Measurements from ENCODE around the gene VAV2.

VAV2 gene

GRCh38 chr9:133771486-133772482 is 220.3 kb downstream of the VAV2 start:
- no peak overlapping the region for H3K27ac ChIP-seq
- TF ChIP-seq ZFX (IDR thresholded peaks at IDR 0.05) (no peak), CTCF (conservative IDR thresholded peaks at IDR 0.05) (no peak)

GRCh38 chr9:133770076-133770777 is 221.9 kb downstream of the VAV2 start:
- TF ChIP-seq ZFX (IDR thresholded peaks at IDR 0.05) (no peak), CTCF (conservative IDR thresholded peaks at IDR 0.05) (no peak)
- no peak overlapping the region for H3K27ac ChIP-seq

- TF ChIP-seq CTCF (conservative IDR thresholded peaks at IDR 0.05) = no peak
- no peak for TF ChIP-seq ZFX (IDR thresholded peaks at IDR 0.05)
- no peak overlapping the region for H3K27ac ChIP-seq
Observed at GRCh38 chr9:133769511-133770075, 222.5 kb downstream of the VAV2 start.

GRCh38 chr9:133768859-133769510 is 223.1 kb downstream of the VAV2 start:
- H3K27ac ChIP-seq = no peak overlapping the region
- TF ChIP-seq ZFX (IDR thresholded peaks at IDR 0.05) = no peak
- no peak for TF ChIP-seq CTCF (conservative IDR thresholded peaks at IDR 0.05)

- no peak overlapping the region for H3K27ac ChIP-seq
- TF ChIP-seq ZFX (IDR thresholded peaks at IDR 0.05) = no peak
- TF ChIP-seq CTCF (conservative IDR thresholded peaks at IDR 0.05) = no peak
Observed at GRCh38 chr9:133768371-133768858, 223.7 kb downstream of the VAV2 start.

- TF ChIP-seq ZFX (IDR thresholded peaks at IDR 0.05) = no peak
- TF ChIP-seq CTCF (conservative IDR thresholded peaks at IDR 0.05) = no peak
Observed at GRCh38 chr9:133767625-133768024, 224.5 kb downstream of the VAV2 start.

More at GRCh38 chr9:133767625-133768024, 224.5 kb downstream of the VAV2 start:
- no peak overlapping the region for H3K27ac ChIP-seq

All from C4-2B (cell line).